Fibroblast of lung (primary cell): ENCODE measurements around the gene UNKL. TPM values are rescaled to one million over a fixed set of nuclear protein-coding genes. Genes with fewer than 3 reads are reported as not detected.

Source experiments
- DNase-seq, 2 donors: peaks; one replicate each; pipeline versions ENCODE4 v3.0.0 to v3.0.0-alpha.2; 2010; ENCODE audit warnings: low read depth in 2 of 2
- H2AFZ ChIP-seq: 2 replicates; pipeline ENCODE4 v1.5.1; 2012; ENCODE audit warnings: low read length, control low read depth, inconsistent platforms
- H3K27ac ChIP-seq: 2 replicates; pipeline ENCODE4 v1.5.1; 2011; ENCODE audit warnings: low read length, control low read depth; ENCODE audit not compliant: insufficient read depth
- H3K27me3 ChIP-seq: 2 replicates; pipeline ENCODE4 v1.5.1; 2011; ENCODE audit warnings: mild to moderate bottlenecking, low read length; ENCODE audit not compliant: control insufficient read depth, insufficient read depth
- H3K36me3 ChIP-seq: 2 replicates; pipeline ENCODE4 v1.5.1; 2011; ENCODE audit warnings: low read length; ENCODE audit not compliant: control insufficient read depth, insufficient read depth
- H3K4me1 ChIP-seq: 2 replicates; pipeline ENCODE4 v1.5.1; 2011; ENCODE audit warnings: low read length; ENCODE audit not compliant: control insufficient read depth, insufficient read depth; ENCODE audit errors: extremely low read depth
- H3K4me2 ChIP-seq: 2 replicates; pipeline ENCODE4 v1.5.1; 2011; ENCODE audit warnings: low read length, control low read depth; ENCODE audit not compliant: insufficient read depth; ENCODE audit errors: extremely low read depth
- H3K4me3 ChIP-seq, 4 experiments: fragments of 200-600 bp in 1 of 4; sonication (generic) in 1 of 4; replicated peaks in 1 of 4; 2 replicates each; pipeline ENCODE4 v1.5.1; 2011 to 2016; ENCODE audit warnings: low read length in 4 of 4, low read depth in 3 of 4, mild to moderate bottlenecking in 3 of 4, control low read depth in 2 of 4, inconsistent platforms in 1 of 4, mixed read lengths in 1 of 4; ENCODE audit not compliant: insufficient read depth in 1 of 4; ENCODE audit errors: control extremely low read depth in 1 of 4
- H3K79me2 ChIP-seq: 2 replicates; pipeline ENCODE4 v1.5.1; 2012; ENCODE audit warnings: mild to moderate bottlenecking, low read length, inconsistent platforms; ENCODE audit not compliant: control insufficient read depth, insufficient read depth
- H3K9ac ChIP-seq: 2 replicates; pipeline ENCODE4 v1.5.1; 2011; ENCODE audit warnings: mild to moderate bottlenecking, low read length, control low read depth; ENCODE audit not compliant: insufficient read depth
- H3K9me3 ChIP-seq: 2 replicates; pipeline ENCODE4 v1.5.1; 2012; ENCODE audit warnings: low read depth, low read length; ENCODE audit not compliant: control insufficient read depth, insufficient read depth
- H4K20me1 ChIP-seq: 2 replicates; pipeline ENCODE4 v1.5.1; 2011; ENCODE audit warnings: low read length; ENCODE audit not compliant: control insufficient read depth, insufficient read depth; ENCODE audit errors: extremely low read depth
- CTCF ChIP-seq, 2 donors: IDR thresholded peaks in 1 of 2; conservative IDR thresholded peaks in 1 of 2; 1 replicate in 1 of 2; 2 replicates in 1 of 2; pipeline ENCODE4 v1.5.1; 2011 to 2012; ENCODE audit warnings: low read length in 2 of 2, control low read depth in 1 of 2, inconsistent platforms in 1 of 2, low read depth in 1 of 2, mild to moderate bottlenecking in 1 of 2
- EZH2 ChIP-seq: IDR thresholded peaks from 2 replicates; pipeline ENCODE4 v1.5.1; 2012; ENCODE audit warnings: low read length, control low read depth, mild to moderate bottlenecking; ENCODE audit errors: missing control alignments
- polyA plus RNA-seq, 2 donors: library from polyadenylated mRNA; depleted of rRNA in 1 of 2; stranded (reverse) in 1 of 2; unstranded in 1 of 2; fragments of >200 nt; gene quantifications; 2 replicates each; pipeline ENCODE4 v1.2.1, GENCODE V29; 2011 to 2012; ENCODE audit warnings: missing spikeins in 1 of 2
- total RNA-seq: library from RNA; depleted of rRNA; stranded (reverse); fragments of >200 nt; gene quantifications from 2 replicates; pipeline ENCODE4 v1.2.1, GENCODE V29; 2014

The UNKL gene
- total and polyA plus RNA-seq, 2 donors (not counting 1 experiment from before 2014, with no cell fraction given) = 4.3 to 6.3 TPM

DNA sequence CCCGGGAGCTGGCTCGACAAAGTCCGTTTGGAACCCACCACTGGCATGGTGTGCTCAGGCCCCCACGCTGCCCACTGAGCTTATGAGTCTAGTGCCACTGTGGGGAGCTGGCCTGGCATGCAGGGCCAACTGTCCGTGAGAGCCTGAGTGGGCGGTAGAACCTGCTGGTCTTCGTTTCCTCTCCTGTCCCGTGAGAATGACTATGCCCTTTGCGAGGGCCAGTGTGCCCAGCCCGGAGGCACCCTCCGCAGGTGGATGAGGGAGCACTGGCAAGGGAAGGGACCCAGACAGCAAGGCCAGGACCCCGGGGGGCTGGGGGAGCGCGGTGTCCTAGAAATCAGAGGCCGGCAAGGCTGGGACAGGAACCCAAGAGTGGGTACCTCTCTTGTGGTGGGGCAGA is 77.9 kb downstream of the UNKL start:
- Histone ChIP-seq H3K4me1 (peaks cover 7% of the 10 kb centered on the region), H3K4me3 (no peak overlapping the region), H3K9ac (no peak overlapping the region), H2AFZ (no peak overlapping the region), H4K20me1 (no peaks in the 10 kb centered on the region), H3K79me2 (no peaks in the 10 kb centered on the region), H3K27me3 (peaks cover 34% of the 10 kb centered on the region), H3K36me3 (no peaks in the 10 kb centered on the region), H3K4me2 (no peak overlapping the region), H3K27ac (no peak overlapping the region), H3K9me3 (no peaks in the 10 kb centered on the region)
- DNase-seq = no peak
- TF ChIP-seq CTCF (conservative IDR thresholded peaks at IDR 0.05 in 1 of 2, IDR thresholded peaks at IDR 0.05 in 1 of 2; ENCODE audit: low read depth in 1 of 2, low read length in 2 of 2) = no peak
- TF ChIP-seq EZH2 = no peak

GRCh38 chr16:1335996-1336395 is 78.5 kb downstream of the UNKL start:
- peaks cover 36% of the 10 kb centered on the region for H3K27me3 ChIP-seq
- no peaks in the 10 kb centered on the region for H3K36me3 ChIP-seq
- no peaks in the 10 kb centered on the region for H3K79me2 ChIP-seq
- no peak overlapping the region for H3K4me2 ChIP-seq
- no peak for DNase-seq
- no peaks in the 10 kb centered on the region for H4K20me1 ChIP-seq
- H3K4me1 ChIP-seq = peaks cover 7% of the 10 kb centered on the region
- H3K27ac ChIP-seq = no peak overlapping the region
- no peak overlapping the region for H3K4me3 ChIP-seq
- no peak for TF ChIP-seq EZH2
- no peak for TF ChIP-seq CTCF (conservative IDR thresholded peaks at IDR 0.05 in 1 of 2, IDR thresholded peaks at IDR 0.05 in 1 of 2; ENCODE audit: low read depth in 1 of 2, low read length in 2 of 2)
- no peaks in the 10 kb centered on the region for H3K9me3 ChIP-seq
- H2AFZ ChIP-seq = no peak overlapping the region
- H3K9ac ChIP-seq = no peak overlapping the region

DNA sequence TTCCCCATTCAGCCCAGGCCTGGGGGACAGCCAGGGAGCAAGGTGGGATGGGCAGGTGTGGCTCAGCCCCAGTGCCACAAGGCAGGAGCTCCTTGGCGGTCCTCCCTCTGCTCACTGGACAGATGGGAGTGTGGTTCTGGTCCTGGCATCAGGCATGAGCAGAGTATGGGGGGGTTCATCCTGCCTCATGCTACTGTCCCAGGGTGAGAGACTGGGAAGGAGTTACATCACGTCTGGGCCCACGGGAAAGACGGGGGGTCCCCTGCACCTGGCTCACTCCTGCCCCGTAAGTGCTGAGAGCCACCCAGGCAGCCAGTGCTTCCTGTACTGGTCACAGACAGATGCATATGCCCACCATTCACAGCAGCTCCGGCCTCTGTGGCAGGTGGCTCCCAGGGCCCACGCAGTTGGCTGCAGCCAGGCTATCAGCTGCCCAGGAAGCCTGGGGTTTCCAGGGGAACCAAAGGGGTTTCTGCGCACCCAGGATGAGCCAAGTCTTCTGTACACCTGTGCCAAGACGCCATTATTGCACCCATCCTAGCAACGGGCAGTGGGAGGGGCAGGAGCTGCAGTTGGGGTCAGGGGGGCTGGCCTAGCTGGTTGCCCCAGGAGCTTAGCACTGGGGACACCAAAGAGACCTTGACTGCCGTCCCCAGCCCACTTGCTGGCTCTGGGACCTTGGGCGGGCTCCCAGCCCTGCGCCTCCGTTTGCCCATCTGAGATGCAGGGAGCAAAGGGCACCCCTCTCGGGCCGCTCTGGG is 79.1 kb downstream of the UNKL start:
- Histone ChIP-seq H3K4me2 (no peak overlapping the region), H3K27me3 (peaks cover 36% of the 10 kb centered on the region), H3K79me2 (no peaks in the 10 kb centered on the region), H3K4me1 (peaks cover 7% of the 10 kb centered on the region), H2AFZ (no peak overlapping the region), H3K27ac (no peak overlapping the region), H3K4me3 (no peak overlapping the region), H3K9me3 (no peaks in the 10 kb centered on the region), H4K20me1 (no peaks in the 10 kb centered on the region), H3K9ac (no peak overlapping the region), H3K36me3 (no peaks in the 10 kb centered on the region)
- no peak for DNase-seq
- TF ChIP-seq CTCF (conservative IDR thresholded peaks at IDR 0.05 in 1 of 2, IDR thresholded peaks at IDR 0.05 in 1 of 2; ENCODE audit: low read depth in 1 of 2, low read length in 2 of 2) (no peak), EZH2 (no peak)
